ENCODE measurements around the gene GATAD2B. TPM values are rescaled to one million over a fixed set of nuclear protein-coding genes. Genes with fewer than 3 reads are reported as not detected.

GATAD2B gene
- total and polyA plus RNA-seq, 7 donors, result 3.4 to 53.1 (median 34.8) TPM

DNA sequence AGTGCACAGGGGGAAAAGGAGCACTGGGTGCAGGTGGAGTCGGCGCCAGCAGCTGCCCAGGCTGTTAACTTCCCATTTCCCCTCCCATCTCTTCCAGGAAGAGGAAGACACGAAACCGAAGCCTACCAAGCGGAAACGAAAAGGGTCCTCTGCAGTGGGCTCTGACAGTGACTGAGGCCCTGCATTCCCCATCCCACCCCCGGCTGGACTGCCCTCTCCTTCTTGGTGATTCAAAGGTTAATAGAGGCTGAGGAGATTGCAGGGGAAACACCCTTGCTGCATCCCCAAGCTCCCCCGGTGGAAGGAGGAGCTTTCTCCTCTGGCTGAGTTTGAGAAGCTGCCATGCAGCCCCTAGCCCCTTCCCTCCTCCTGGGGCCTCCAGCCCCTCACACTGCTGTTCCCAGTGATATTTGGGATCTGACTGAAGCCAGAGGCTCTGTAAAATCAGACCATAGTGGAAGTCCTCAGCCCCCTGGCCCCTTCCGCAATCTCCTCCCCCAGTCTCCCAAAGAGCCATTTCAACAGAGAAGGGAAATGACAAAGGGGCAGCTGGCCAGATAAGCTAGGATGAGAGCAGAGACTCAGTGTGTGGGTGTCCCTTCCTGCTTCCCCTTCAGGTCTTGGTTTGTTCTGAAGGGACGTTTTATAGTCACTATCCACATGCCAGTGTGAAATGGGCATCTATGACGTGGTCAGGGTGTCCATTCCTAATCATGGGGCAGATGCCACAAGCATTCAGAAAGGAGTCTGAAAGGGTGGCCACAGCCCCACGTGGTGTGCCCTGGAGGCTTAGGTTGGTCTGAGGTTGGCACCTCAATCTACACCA is 149.5 kb downstream of the GATAD2B start:
- 59 to 66% (median 61%) methylated on average over 12 of the region's 12 CpGs for WGBS, 3 donors

DNA sequence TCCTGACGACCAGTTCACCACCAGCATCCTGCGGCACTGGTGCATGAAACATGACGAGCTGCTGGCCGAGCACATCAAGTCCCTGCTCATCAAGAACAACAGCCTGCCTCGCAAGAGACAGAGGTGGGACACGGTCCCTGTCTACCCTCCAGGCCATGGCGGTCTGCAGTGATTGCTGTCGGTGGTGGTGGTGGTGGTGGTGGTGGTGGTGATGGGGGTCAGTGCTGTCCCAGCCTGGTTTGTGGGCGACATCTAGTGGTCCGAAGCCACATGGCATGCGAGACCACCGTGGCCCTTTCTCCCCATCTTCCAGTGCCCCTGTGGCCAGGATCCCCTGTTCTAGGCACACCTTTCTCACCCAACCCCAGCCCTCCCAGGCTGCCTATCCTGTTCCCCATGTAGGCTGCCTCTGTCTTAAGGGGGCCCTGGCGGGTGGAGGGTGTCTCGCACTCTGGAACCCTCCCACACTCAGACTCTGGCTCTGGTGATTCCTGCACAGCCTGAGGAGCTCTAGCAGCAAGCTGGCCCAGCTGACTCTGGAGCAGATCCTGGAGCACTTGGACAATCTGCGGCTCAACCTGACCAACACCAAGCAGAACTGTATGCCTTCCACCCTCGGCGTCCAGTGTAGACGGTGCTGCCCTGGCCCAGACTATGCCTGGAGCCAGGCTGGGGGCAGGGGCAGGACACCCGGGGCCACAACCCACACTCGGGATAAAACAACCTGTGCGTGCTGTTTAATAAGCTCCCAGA is 150.8 kb downstream of the GATAD2B start:
- WGBS, 3 donors, result 62 to 70% (median 65%) methylated on average over 20 to 21 of the region's 21 CpGs
- ATAC-seq (no peak), DNase-seq (no peak)
- Histone ChIP-seq H3K4me3 (no peak overlapping the region), H3K9me3 (no peaks in the 10 kb centered on the region), H3K27ac (no peak overlapping the region), H3K27me3 (ENCODE audit: insufficient read depth in 3 of 3, low read length in 2 of 3) (no peaks in the 10 kb centered on the region), H3K4me1 (peaks cover 15% of the 10 kb centered on the region), H3K36me3 (ENCODE audit: insufficient read depth in 1 of 2, low read depth in 1 of 2) (peaks cover 8 to 61% of the 10 kb centered on the region in 2 donors)
- intact Hi-C loops (cut with DNase I), result no loop called here
- TF ChIP-seq, protein P1, sequence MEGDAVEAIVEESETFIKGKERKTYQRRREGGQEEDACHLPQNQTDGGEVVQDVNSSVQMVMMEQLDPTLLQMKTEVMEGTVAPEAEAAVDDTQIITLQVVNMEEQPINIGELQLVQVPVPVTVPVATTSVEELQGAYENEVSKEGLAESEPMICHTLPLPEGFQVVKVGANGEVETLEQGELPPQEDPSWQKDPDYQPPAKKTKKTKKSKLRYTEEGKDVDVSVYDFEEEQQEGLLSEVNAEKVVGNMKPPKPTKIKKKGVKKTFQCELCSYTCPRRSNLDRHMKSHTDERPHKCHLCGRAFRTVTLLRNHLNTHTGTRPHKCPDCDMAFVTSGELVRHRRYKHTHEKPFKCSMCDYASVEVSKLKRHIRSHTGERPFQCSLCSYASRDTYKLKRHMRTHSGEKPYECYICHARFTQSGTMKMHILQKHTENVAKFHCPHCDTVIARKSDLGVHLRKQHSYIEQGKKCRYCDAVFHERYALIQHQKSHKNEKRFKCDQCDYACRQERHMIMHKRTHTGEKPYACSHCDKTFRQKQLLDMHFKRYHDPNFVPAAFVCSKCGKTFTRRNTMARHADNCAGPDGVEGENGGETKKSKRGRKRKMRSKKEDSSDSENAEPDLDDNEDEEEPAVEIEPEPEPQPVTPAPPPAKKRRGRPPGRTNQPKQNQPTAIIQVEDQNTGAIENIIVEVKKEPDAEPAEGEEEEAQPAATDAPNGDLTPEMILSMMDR (IDR thresholded peaks at IDR 0.05), result peak; percentile 23

More for the DNA sequence above, 149.5 kb downstream of the GATAD2B start:
- Histone ChIP-seq H3K27me3 (ENCODE audit: insufficient read depth in 3 of 3, low read length in 2 of 3) (no peaks in the 10 kb centered on the region), H3K36me3 (ENCODE audit: insufficient read depth in 1 of 2, low read depth in 1 of 2) (peaks cover 3 to 48% of the 10 kb centered on the region in 2 donors), H3K4me1 (peaks cover 23% of the 10 kb centered on the region), H3K9me3 (no peaks in the 10 kb centered on the region), H3K4me3 (peak overlapping the region; percentile 18), H3K27ac (peak overlapping the region; percentile 30)
- intact Hi-C loops (cut with DNase I), result no loop called here
- DNase-seq (no peak), ATAC-seq (no peak)
- TF ChIP-seq, protein P1 (IDR thresholded peaks at IDR 0.05), result no peak

DNA sequence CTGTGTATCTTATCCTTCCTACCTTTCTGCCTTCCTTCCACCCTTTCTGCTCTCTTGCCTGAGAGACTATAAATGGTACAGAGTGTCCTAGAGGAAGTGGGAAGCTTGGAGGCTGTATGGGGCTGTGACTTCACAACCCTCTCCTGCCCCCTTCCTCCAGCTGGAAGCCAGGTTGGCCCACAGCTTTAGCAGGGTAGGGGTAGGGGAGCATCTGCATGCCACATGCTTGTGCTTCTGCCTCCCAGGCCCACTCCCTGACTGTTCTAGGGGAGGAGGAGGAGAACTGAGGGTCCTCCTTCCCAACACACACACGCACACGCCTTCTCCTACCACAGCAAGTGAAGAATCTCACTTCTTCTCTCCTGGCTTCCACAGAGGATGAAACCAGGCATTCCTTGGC is 151.5 kb downstream of the GATAD2B start:
- H3K4me3 ChIP-seq, result no peak overlapping the region
- WGBS, 3 donors, result 82 to 100% (median 100%) methylated on average over 2 of the region's 2 CpGs
- ATAC-seq (no peak), DNase-seq (no peak)
- no peaks in the 10 kb centered on the region for H3K27me3 ChIP-seq (ENCODE audit: insufficient read depth in 3 of 3, low read length in 2 of 3)
- peaks cover 8 to 67% of the 10 kb centered on the region in 2 donors for H3K36me3 ChIP-seq (ENCODE audit: insufficient read depth in 1 of 2, low read depth in 1 of 2)
- intact Hi-C loops (cut with DNase I), result no loop called here
- H3K4me1 ChIP-seq, result peaks cover 13% of the 10 kb centered on the region
- peak overlapping the region; percentile 41 for H3K27ac ChIP-seq
- TF ChIP-seq, protein P1 (IDR thresholded peaks at IDR 0.05), result no peak
- H3K9me3 ChIP-seq, result no peaks in the 10 kb centered on the region

DNA sequence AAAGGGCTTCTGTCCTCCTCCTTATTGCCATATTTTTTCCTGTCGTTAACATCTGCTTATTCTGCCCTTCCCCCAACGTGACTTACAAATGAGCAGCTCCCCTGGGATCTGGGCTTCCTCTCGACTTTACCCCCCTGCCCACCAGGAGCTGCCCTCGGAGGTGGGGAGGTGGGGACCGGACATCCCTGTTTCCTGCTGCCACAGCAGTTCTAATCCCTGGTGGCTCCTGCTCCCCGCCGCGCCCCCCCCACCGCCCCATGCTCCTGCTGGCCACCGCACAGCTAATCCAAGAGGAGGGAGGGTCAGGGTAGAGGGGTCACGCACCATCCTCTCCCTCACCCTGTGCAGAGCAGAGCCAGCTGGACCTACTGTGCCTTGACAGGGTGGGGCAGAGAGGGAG is 152.0 kb downstream of the GATAD2B start:
- no peak for ATAC-seq

More for the DNA sequence above, 152.0 kb downstream of the GATAD2B start:
- Histone ChIP-seq H3K36me3 (ENCODE audit: insufficient read depth in 1 of 2, low read depth in 1 of 2) (peaks cover 8 to 72% of the 10 kb centered on the region in 2 donors), H3K4me3 (no peak overlapping the region), H3K9me3 (no peaks in the 10 kb centered on the region), H3K27me3 (ENCODE audit: insufficient read depth in 3 of 3, low read length in 2 of 3) (no peaks in the 10 kb centered on the region), H3K4me1 (peaks cover 8% of the 10 kb centered on the region), H3K27ac (peak overlapping the region; percentile 41)
- WGBS, 3 donors, result 53 to 59% (median 56%) methylated on average over 11 of the region's 11 CpGs
- intact Hi-C loops (cut with DNase I), result loop anchor here in 1 of 2 donors (1.0 kb wide), 1 partner anchor 92 kb away; the partner anchor contains the start of gene NPR1
- no peak for DNase-seq
- TF ChIP-seq, protein P1 (IDR thresholded peaks at IDR 0.05), result no peak

All from psoas muscle (tissue), 8 donors.